ENCODE results near the gene ZNF253. TPM values are rescaled to one million over a fixed set of nuclear protein-coding genes. Genes with fewer than 3 reads are reported as not detected.

ZNF253 gene
- total and polyA plus RNA-seq, 9 of the 15 experiments (the other 6 are each of a cell fraction or from before 2014, with no cell fraction given) = 4.0 to 14.4 (median 7.5) TPM

GRCh38 chr19:19900729-19901444 is 35.2 kb downstream of the ZNF253 start, which contains the start of gene ZNF93 (continued):
- TF ChIP-seq ZNF785 (CRISPR knock-in tag; IDR thresholded peaks at IDR 0.05) (no peak), KDM2B (CRISPR knock-in tag; IDR thresholded peaks at IDR 0.05) (no peak), DNMT1 (IDR thresholded peaks at IDR 0.05) (no peak), HNRNPL (IDR thresholded peaks at IDR 0.05; ENCODE audit: low read depth, low read length) (no peak), PYGO2 (tag; IDR thresholded peaks at IDR 0.05) (no peak), ZNF57 (CRISPR knock-in tag; IDR thresholded peaks at IDR 0.05) (no peak), RREB1 (CRISPR knock-in tag; IDR thresholded peaks at IDR 0.05) (no peak), ATF1 (CRISPR knock-in tag; IDR thresholded peaks at IDR 0.05) (no peak), ATF1 (tag; IDR thresholded peaks at IDR 0.05) (peak; percentile 44), RBM17 (IDR thresholded peaks at IDR 0.05; ENCODE audit: borderline replicate concordance, low read depth, low read length) (no peak), ZNF143 (CRISPR knock-in tag; IDR thresholded peaks at IDR 0.05) (no peak), NCOA6 (IDR thresholded peaks at IDR 0.05) (no peak), NEUROD1 (IDR thresholded peaks at IDR 0.05; ENCODE audit: borderline replicate concordance, low read depth, low read length, partially characterized antibody) (peak; percentile 53), SMARCB1 (IDR thresholded peaks at IDR 0.05; ENCODE audit: insufficient read length, low read depth) (no peak), KLF13 (tag; IDR thresholded peaks at IDR 0.05; ENCODE audit: borderline replicate concordance, low read depth) (no peak), ZNF449 (CRISPR knock-in tag; IDR thresholded peaks at IDR 0.05) (no peak), VEZF1 (CRISPR knock-in tag; IDR thresholded peaks at IDR 0.05) (no peak)
- TF ChIP-seq, protein P1, sequence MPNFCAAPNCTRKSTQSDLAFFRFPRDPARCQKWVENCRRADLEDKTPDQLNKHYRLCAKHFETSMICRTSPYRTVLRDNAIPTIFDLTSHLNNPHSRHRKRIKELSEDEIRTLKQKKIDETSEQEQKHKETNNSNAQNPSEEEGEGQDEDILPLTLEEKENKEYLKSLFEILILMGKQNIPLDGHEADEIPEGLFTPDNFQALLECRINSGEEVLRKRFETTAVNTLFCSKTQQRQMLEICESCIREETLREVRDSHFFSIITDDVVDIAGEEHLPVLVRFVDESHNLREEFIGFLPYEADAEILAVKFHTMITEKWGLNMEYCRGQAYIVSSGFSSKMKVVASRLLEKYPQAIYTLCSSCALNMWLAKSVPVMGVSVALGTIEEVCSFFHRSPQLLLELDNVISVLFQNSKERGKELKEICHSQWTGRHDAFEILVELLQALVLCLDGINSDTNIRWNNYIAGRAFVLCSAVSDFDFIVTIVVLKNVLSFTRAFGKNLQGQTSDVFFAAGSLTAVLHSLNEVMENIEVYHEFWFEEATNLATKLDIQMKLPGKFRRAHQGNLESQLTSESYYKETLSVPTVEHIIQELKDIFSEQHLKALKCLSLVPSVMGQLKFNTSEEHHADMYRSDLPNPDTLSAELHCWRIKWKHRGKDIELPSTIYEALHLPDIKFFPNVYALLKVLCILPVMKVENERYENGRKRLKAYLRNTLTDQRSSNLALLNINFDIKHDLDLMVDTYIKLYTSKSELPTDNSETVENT (CRISPR knock-in tag; IDR thresholded peaks at IDR 0.05) = 0 out of 2 replicates have a peak, but pooled peaks have one; percentile 33

Measured in K562 (cell line).